AG10803 (cell line): Measurements from ENCODE around the gene GCNA.

Experiments used
- DNase-seq: peaks from one replicate; pipeline ENCODE4 v3.0.0; 2010; ENCODE audit warnings: low read depth
- H3K4me3 ChIP-seq: 2 replicates; pipeline ENCODE4 v1.5.1; 2011; ENCODE audit warnings: mild to moderate bottlenecking, low read length, control low read depth
- CTCF ChIP-seq: conservative IDR thresholded peaks from 2 replicates; pipeline ENCODE4 v1.5.1; 2011; ENCODE audit warnings: mild to moderate bottlenecking, low read length, control low read depth, inconsistent platforms

The GCNA gene

DNA sequence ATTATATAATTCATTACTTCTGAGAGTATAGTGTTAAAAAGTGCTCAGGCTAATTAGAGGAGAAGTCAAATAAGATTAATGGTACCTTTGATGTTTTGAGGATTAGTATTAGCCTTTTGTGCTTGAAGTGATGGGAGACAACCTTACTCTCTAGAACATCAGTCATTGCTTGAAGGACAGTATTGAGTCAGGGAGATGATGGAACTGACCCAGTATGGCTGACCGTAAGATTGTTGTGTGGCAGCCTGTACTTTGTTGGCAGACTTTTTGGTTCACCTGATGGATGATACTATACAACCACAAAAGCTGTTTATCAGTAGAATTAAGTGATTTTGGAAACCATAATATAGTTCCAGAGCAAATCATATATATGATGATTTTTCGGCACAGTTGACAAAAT is 35.4 kb upstream of the GCNA start:
- no peak for TF ChIP-seq CTCF
- DNase-seq = no peak
- no peak overlapping the region for H3K4me3 ChIP-seq

- peak; percentile 75 for DNase-seq
- no peak overlapping the region for H3K4me3 ChIP-seq
- no peak for TF ChIP-seq CTCF
Observed at GRCh38 chrX:71543316-71543715, 34.9 kb upstream of the GCNA start.

GRCh38 chrX:71545364-71545763 is 32.9 kb upstream of the GCNA start:
- no peak overlapping the region for H3K4me3 ChIP-seq
- no peak for TF ChIP-seq CTCF
- no peak for DNase-seq

DNA sequence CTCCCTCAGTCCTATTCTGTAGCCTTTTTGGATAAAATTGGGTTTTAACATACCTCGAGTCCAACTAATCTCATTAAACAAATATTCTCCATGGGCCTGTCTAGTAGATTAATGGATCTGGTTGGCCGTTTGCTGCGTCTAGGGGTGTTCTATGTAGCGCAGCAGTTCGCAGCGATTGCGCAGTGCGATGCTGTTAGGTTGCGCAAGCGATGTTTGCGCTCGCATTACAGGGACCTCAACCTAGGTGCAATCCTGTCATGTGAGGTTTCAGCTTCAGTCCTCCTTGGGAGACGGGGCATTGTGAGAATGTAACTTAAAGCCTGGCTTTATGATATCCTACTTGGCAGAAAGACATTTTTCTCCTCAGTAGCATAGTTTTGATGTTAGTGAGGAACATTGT is 31.4 kb upstream of the GCNA start:
- DNase-seq = no peak
- TF ChIP-seq CTCF = no peak
- H3K4me3 ChIP-seq = no peak overlapping the region

DNA sequence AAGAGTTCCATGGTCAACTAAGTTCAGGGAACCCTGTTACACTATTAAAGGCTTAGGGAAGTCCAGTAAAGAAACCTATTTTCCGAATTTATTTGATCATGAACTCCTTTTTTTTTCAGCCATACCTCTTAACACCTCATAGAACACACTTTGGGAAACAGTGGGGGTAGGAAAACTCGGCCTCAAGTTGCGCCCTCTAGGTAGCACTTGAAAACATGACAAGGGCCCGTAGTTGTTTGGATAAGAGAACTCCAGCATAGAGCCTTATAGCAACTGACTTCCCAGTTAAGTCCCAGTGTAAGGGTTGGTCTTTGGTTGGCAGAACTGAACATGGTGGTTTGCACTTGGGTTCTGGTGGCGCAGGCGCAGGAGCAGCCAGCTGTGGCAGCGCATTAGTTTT is 30.9 kb upstream of the GCNA start:
- H3K4me3 ChIP-seq = no peak overlapping the region
- TF ChIP-seq CTCF = no peak
- no peak for DNase-seq

DNA sequence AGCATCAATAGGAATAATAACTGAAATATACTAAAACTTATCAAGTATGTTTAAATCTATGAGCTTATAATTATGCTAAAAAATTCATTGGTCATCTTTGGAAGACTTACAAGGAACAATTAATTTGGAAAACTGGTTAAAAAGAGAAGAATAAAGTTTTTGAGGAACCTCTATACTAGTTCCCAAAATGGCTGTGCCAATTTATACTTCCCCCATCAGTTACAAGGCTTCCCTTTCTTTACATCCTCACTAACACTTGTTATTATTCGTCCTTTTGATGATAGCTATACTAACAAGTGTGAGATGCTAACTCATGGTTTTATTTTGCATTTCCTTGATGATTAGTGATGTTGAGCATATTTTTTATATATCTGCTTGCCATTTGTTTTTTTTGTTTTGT is 28.3 kb upstream of the GCNA start:
- TF ChIP-seq CTCF = no peak
- H3K4me3 ChIP-seq = no peak overlapping the region
- no peak for DNase-seq

- TF ChIP-seq CTCF = no peak
- DNase-seq = no peak
- H3K4me3 ChIP-seq = no peak overlapping the region
Observed at GRCh38 chrX:71550578-71550977, 27.7 kb upstream of the GCNA start.
